GM12892 (cell line): Measurements from ENCODE around the gene COMP. TPM values are rescaled to one million over a fixed set of nuclear protein-coding genes. Genes with fewer than 3 reads are reported as not detected.

Experiments
- DNase-seq: peaks from one replicate; pipeline ENCODE4 v3.0.0; 2011; ENCODE audit not compliant: insufficient read length
- FAIRE-seq: peaks from 2 replicates; lab custom pipeline; 2011; peaks lifted over from hg19 to GRCh38; lab: Jason Lieb, UNC
- POLR2A ChIP-seq: IDR thresholded peaks from 2 replicates; pipeline ENCODE4 v1.6.1; 2011; ENCODE audit warnings: low read depth, low read length, control low read depth
- POLR2AphosphoS5 ChIP-seq: IDR thresholded peaks from 2 replicates; pipeline ENCODE4 v1.6.1; 2011; ENCODE audit warnings: low read depth, low read length, control low read depth
- TAF1 ChIP-seq: IDR thresholded peaks from 2 replicates; pipeline ENCODE4 v1.6.1; 2011; ENCODE audit warnings: low read depth, mild to moderate bottlenecking, control low read depth, low read length, borderline replicate concordance
- polyA plus RNA-seq: library from polyadenylated mRNA; unstranded; fragments of >200 nt; gene quantifications from one replicate; pipeline ENCODE4 v1.2.1, GENCODE V29; 2012; ENCODE audit warnings: missing spikeins, inconsistent platforms; ENCODE audit not compliant: missing spikeins

COMP gene
- not detected for polyA plus RNA-seq

DNA sequence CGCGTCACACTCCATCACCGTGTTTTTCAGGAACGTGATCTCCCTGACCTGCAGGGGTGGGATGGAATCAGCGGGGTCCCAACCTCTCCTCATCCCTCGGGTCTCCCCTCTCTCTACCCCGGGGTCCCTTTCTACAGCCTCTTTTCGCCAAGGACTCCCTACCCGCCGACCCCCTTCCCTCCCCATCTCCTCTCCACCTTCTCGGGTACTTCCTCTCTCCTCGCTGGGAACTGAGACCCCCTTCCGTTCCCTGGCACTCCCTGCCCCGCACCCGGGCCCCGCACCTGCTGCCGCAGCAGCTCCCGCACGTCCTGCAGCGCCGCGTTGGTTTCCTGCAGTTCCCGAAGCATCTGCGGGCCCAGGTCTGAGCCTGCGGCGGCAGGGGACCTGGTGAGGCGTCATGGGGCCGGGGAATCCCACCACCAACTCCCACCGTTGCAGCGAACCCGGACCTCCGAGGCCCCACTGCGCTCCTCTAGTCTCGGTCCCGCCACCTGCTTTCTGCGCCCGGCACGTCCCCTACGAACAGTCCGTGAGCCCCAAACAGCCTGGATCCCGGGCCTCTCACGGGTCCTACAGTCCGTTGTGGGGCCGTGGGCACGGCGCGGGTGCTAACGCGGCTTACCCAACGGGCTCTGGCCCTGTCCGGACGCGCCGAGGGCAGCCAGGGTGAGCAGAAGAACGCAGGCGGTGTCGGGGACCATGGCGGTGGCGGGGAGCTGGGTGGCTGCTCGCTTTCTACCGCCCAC is at the start of gene COMP:
COMP (minus strand) TSS at position 740 of the 749 bp plus-strand sequence; CDS start at position 704, 36 bp downstream.
- no peak for FAIRE-seq
- TF ChIP-seq TAF1: no peak
- TF ChIP-seq POLR2A: no peak
- TF ChIP-seq POLR2AphosphoS5: no peak
- DNase-seq: no peak

DNA sequence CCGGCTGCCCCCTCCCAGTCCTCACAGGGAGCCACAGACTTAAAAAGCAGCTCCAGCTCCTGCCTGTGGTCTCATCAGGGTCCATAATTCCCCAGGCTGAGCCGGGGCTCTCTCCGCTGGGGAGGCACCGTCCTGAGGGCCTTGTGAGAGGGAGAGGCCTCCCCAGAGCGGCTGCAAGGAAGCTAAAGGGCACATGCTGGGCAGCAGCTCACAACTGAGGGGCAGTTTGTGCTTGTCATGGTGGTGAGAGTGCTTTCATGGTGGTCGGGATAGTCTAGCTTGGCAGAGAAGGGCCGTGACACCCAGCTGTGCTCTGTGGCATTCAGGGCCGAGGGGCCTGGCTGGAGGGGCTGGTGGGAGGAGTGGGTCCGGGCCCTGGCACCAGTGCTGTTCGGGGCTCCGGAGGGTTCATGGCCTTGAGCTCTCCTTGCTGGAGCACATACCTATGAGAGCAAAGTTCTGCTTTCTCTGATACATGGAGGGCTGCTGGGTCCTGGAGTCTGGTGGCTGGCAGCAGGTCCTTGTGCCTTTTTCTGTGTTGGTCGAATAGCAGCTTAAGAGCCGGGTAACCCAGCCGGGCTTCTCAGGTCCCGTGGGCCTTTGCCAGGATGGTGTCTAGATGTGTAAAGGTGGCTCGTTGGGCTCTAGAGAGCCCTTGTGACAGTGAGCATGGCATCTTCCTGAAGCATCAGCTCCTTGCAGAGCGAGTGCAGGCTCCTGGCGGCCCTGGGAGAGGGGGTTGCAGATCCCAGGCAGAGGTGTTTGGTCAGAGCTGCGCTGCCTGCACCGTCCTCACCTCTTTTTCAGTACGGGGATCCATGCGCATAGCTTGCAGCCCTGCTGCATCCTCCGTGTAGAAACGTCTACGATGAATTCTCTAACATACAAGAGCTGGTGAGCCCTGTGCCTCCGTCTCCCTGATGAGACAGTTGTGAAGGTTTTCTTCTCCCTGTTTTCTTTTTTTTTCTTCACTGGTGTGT is 49.5 kb upstream of the COMP start:
- TF ChIP-seq TAF1: no peak
- TF ChIP-seq POLR2A: no peak
- TF ChIP-seq POLR2AphosphoS5: no peak; the same call in 1 of the 2 replicates
- FAIRE-seq (no peak), DNase-seq (peak; percentile 17)

DNA sequence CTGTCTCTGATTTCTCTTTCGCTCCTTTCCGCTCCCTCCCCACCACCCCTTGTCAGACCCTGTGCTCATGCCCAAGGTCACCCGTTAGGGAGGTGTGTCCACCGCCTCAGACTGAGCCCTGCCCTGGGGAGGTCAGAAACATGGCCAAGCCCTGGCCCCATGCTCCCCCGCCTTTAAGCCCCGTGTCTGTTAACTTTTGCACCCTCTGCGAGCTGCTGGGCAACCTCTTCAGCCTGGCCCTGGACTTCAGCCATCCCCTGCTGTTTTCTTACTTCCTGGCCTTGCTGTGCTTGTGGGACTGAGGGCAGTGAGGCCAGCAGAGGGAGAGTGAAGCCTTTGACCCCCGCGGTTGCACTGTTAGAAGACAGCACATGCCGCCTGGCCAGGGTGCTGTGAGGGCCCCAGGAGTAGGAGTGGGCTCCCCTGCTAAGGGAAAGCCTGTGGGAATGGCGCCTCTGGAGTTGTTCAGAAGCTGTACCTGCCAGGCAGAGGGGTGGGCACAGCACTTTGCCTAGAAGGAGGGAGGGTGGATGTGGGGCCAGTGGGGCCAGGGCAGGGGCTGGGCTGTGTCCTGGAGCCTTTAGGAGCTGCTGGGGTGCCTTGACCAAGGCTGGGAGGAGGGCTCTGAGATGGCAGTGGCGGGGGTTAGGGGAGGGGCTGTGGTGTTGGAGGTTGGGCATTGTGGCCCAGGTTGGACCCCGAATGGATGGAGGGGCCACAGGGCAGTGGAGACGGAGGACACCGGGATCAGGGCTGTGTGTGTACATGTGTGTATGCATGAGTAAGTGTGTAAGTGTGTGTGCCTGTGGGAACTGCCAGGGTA is 48.6 kb upstream of the COMP start:
- DNase-seq (no peak), FAIRE-seq (no peak)
- TF ChIP-seq POLR2AphosphoS5: no peak; the same call in 1 of the 2 replicates
- TF ChIP-seq TAF1: no peak
- TF ChIP-seq POLR2A: 0 out of 2 replicates have a peak, but pooled peaks have one; percentile 9

DNA sequence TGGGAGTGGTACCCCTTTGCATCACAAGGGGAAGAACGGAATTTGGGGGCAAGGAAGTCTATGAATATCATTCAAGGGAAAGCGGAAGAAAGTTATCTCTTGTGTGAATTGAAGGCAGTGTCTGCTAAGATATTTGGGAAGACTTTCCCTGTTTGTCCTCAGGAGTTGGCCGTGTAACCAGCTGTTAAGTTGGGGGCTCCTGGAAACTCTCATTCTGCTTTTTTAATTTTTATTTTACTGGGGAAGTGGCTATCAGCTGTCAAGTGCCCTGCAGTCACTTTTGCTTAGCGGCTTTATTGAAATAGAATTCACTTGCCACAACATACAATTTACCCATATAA is 43.5 kb upstream of the COMP start:
- TF ChIP-seq POLR2AphosphoS5 (no peak), TAF1 (no peak), POLR2A (no peak)
- FAIRE-seq: no peak

DNA sequence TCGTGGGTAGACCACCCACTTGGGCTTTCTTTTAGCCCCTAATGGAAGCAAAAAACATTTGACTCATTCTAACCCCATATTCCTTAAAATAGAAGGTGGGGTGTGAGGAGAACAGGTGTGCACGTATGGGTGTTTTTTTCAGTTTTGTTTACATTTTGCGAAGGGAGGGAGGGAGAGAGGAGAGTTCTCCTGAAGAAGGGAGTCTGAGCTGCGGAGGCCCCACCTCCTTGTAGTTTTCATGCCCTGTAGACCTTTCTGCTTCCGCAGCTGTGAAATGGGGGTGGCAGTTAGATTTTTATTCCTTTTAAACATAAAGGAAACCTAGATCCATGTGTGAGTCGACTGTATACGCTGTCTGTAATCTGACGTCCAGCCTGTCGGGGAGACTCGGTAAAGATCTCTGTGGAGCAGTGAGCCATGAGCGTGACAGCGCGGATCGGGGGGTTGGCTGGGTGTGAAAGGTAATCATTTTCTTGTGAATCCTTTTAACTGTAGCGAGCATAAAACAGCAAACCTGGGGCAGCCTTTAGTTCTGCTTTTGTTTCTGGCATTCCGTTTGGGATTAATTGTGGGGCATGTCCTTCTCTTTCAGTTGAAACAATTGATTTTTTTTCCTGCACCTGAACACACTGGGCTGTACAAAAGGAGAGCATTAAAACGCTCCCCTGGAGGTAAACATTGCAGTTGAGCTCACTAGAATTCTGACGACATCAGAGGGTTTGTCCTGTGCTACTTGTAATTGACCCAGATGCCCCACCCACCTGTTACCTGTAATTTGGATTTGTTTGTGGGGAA is 42.9 kb upstream of the COMP start:
- FAIRE-seq: peak; percentile 44
- TF ChIP-seq POLR2A: no peak
- TF ChIP-seq TAF1: no peak
- no peak for TF ChIP-seq POLR2AphosphoS5
- DNase-seq: no peak

More for the DNA sequence above, 43.5 kb upstream of the COMP start:
- no peak for DNase-seq

DNA sequence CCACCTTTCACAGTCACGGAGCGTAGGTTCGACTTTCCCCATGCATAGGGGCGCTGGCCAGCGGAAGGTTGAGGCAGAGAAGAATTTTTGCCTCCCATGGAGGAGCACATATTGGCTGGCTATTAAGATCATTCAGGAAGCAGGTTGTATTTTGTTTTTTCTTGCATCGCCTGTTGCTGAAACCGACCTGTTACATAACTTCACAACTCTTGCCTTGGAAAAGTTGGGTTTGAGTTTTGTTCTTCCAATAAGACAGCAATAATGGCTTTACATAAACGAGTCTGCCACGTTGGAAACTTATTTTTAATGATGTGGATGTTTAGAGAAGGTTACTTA is 42.0 kb upstream of the COMP start:
- no peak for TF ChIP-seq POLR2A
- FAIRE-seq (no peak), DNase-seq (no peak)

DNA sequence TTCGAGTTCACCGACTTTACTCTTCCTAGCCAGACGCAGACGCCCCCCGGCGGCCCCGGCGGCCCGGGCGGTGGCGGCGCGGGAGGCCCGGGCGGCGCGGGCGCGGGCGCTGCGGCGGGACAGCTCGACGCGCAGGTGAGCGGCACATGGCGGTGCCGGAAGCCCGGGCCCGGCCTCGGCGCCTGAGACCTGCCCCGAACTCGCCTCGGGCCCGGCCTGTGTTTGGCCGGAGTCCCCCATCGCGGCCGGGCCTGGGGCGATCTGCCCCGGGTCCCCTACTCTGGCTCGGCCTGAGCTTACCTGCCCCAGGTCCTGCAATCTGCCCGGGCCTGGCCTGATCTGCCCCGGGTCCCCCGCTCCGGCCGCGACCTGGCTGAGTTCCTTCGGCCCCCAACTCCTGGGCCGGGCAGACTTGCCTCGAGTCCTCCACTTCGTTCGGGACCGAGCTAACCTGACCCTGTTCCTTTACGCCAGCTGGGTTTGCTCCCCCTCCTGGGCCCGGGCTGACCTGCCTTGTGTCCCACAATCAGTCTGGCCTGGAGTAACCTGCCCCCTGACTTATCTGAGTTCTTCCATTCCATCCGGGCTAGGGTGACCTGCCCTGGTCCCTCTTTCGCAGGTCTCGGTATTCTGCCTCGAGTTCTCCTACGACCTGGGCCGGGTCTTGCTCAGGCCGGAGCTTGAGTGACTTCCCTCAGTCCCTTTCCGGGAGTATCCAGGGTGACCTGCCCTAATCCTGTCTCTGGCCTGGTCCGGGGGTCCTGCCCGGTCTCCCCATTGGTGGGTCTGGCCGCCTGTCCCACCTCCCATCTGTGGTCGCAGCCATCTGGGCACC is 41.4 kb upstream of the COMP start:
- DNase-seq (peak; percentile 39), FAIRE-seq (peak; percentile 73)

DNA sequence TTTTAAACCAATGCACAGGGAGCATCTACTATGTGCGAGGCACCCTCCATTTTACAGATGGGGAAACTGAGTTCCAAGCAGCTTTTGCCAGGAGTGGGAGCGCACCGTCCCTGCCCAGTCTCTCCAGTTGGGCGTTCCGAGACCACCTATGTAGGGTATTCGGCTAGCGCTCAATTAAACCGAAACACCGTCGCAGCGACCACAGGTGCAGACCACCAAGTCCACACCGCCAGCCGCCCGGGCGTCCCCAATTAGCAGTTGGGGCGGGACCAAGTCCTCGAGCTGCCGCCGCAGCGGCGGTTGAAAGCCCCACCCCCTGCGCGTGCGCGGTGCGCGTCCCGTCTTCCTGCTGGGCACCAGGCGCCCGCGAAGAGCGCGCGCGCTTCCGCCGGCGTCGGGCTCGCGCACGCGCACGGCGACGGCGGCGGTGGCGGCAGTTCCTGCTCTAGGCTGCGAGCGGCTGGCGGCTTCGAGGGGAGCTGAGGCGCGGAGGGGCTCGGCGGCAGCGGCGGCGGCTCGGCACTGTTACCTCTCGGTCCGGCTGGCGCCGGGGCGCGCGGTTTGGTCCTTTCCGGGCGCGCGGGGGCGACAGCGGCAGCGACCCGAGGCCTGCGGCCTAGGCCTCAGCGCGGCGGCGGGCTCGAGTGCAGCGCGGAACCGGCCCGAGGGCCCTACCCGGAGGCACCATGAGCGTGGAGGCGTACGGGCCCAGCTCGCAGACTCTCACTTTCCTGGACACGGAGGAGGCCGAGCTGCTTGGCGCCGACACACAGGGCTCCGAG is 40.6 kb upstream of the COMP start, which contains the start of gene UPF1:
UPF1 (plus strand) TSS at position 436 of the 782 bp plus-strand sequence; CDS start at position 687, 251 bp downstream.
- FAIRE-seq: peak; percentile 91
- TF ChIP-seq POLR2AphosphoS5 (peak; percentile 78), POLR2A (peak; percentile 90; the same call in 1 of the 2 replicates), TAF1 (peak; percentile 83)
- DNase-seq: peak; percentile 89

More for the DNA sequence above, 41.4 kb upstream of the COMP start:
- TF ChIP-seq TAF1 (no peak), POLR2AphosphoS5 (no peak), POLR2A (no peak)

DNA sequence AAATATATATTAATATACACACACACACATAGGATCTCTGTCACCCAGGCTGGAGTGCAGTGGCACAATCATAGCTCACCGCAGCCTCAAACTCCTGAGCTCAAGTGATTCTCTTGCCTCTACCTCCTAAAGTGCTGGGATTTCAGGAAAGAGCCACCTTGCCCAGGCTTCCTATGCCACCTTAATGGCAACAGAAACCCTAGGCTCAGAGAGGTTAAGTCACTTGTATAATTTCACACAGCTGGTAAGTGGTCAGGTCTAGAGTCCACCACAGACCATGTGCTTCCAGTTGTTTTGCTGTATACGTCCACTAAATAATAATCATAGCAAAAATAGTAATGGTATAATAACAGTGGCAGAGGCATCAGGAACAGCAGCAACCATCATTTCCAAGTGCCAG is 39.4 kb upstream of the COMP start:
- FAIRE-seq (no peak), DNase-seq (no peak)
- TF ChIP-seq TAF1 (no peak), POLR2AphosphoS5 (no peak), POLR2A (no peak)
